Inflammatory macrophage (primary cell): Measurements from ENCODE around the gene FAM199X.
"Not testable (repeated sequence)": the region's sequence is repeated elsewhere in the genome, so short reads cannot be mapped to it uniquely, and the experiment has no call there.

Experiments used
- DNase-seq, 2 donors: peaks; one replicate each; pipeline ENCODE4 v3.0.0-alpha.2; 2020 to 2022

The FAM199X gene

GRCh38 chrX:104193485-104193884, 27.2 kb downstream of the FAM199X start:
- no peak for DNase-seq

DNA sequence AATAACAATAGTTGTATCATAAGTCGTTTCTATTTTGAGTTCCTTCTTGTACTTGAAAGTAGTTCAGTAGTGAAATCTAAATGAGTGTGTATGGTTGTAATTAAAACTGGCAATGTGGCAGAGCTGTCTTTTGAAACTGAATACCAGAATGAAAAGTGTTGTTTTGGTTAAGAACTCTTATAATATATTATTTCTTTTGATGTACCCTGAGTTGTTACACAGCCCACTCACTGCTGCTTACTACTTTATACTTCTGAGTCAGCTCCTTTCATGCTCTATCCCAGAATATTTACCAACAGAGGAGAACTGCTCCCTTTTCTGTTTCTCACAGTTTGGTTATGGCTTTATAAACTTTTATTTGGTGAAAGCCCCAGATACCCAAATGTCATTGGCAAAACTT, 28.8 kb downstream of the FAM199X start:
- no peak for DNase-seq

- DNase-seq = peak; percentile 29 to 32
These were observed 29.3 kb downstream of the FAM199X start for GRCh38 chrX:104195489-104196084.

GRCh38 chrX:104205548-104205947, 39.3 kb downstream of the FAM199X start:
- DNase-seq = no peak

DNA sequence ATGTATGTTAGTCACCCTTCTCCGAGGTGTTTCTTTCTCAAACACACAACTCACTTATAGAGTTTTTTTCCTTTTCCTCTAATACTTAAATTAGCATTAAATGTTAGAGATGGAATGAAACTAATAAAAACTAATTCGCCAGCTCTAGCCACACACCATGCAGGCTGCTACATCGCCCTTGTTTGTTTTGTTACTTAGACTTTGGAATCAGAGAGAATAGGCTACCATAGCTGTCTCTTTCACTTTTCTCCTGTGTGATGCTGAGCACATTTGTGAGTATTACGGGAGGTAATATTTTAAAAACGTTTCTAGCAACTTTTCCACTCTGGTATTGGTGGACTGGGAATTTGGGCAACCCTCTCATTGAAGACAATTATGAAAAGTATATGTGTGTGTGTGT, 44.9 kb downstream of the FAM199X start:
- no peak for DNase-seq

DNA sequence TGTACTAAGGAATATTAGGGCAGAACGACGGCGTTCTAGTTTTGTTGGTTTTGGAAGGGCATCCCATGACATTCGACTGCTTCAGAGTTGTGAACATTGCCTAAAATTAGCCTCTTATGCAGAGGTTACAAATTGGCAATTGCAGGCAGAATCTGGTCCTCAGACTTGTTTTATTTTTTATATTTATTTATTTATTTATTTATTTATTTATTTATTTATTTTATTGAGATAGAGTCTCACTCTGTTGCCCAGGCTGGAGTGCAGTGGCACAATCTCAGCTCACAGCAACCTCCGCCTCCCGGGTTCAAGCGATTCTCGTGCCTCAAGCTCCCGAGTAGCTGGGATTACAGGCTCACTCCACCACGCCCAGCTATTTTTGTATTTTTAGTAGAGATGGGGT, 63.8 kb downstream of the FAM199X start:
- not testable (repeated sequence) for DNase-seq
